ENCODE data around the gene ZMAT1.

Gene ZMAT1

DNA sequence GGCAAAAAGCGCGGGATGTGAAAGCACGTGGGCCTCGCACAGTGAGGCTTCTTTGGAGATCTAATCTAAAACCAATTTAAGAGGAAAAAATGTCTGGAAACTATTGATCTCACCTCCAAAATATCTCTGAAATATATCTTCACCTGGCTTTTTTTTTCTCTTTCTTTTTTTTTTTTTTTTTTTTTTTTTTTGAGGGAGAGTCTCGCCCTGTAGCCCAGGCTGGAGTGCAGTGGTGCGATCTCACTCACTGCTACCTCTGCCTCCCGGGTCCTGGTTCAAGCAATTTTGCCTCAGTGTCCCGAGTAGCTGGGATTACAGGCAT is 383 bp upstream of the ZMAT1 start:
- H3K9ac ChIP-seq (ENCODE audit: low read depth, low read length): peak overlapping the region; percentile 73
- H3K4me2 ChIP-seq (ENCODE audit: insufficient read depth, low read length): 0 out of 2 replicates have a peak overlapping the region, but pooled peaks have one; percentile 64

DNA sequence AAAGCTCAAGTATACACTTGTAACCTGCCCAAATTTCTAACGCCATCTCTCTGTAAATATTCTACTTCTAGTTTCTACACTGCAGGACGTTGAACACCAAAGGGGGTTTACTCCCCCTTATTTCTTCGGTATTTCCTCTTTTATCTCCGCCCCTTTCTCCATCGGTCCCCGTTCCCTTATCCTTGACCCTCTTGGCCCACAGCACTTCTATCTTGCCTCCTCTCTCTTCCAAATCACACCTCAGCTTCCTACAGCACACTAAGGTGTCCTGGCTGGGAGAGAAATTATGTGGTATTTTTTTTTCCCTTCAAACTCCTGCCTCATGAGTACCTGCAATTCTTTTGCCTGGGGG is 715 bp downstream of the ZMAT1 start:
- H3K4me2 ChIP-seq (ENCODE audit: insufficient read depth, low read length): peak overlapping the region; percentile 64
- no peaks in the 10 kb centered on the region for H3K9me3 ChIP-seq (ENCODE audit: insufficient read depth, low read length, severe bottlenecking)
- H3K4me1 ChIP-seq (ENCODE audit: insufficient read depth, low read length): peaks cover 21% of the 10 kb centered on the region
- H3K27me3 ChIP-seq (ENCODE audit: insufficient read depth, low read length, poor library complexity): no peaks in the 10 kb centered on the region
- no peaks in the 10 kb centered on the region for H3K36me3 ChIP-seq (ENCODE audit: insufficient read depth, low read length)
- H3K4me3 ChIP-seq (ENCODE audit: low read depth in 1 of 2, low read length in 2 of 2): peak overlapping the region; percentile 47 to 70; a peak in 3 of 4 replicates
- H3K27ac ChIP-seq (ENCODE audit: low read length): peak overlapping the region; percentile 88
- H4K20me1 ChIP-seq (ENCODE audit: insufficient read depth, low read length): no peaks in the 10 kb centered on the region
- TF ChIP-seq, protein P1, sequence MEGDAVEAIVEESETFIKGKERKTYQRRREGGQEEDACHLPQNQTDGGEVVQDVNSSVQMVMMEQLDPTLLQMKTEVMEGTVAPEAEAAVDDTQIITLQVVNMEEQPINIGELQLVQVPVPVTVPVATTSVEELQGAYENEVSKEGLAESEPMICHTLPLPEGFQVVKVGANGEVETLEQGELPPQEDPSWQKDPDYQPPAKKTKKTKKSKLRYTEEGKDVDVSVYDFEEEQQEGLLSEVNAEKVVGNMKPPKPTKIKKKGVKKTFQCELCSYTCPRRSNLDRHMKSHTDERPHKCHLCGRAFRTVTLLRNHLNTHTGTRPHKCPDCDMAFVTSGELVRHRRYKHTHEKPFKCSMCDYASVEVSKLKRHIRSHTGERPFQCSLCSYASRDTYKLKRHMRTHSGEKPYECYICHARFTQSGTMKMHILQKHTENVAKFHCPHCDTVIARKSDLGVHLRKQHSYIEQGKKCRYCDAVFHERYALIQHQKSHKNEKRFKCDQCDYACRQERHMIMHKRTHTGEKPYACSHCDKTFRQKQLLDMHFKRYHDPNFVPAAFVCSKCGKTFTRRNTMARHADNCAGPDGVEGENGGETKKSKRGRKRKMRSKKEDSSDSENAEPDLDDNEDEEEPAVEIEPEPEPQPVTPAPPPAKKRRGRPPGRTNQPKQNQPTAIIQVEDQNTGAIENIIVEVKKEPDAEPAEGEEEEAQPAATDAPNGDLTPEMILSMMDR (IDR thresholded peaks at IDR 0.05; ENCODE audit: borderline replicate concordance, extremely low read depth, low read length, poor library complexity, severe bottlenecking): no peak
- TF ChIP-seq EZH2 (IDR thresholded peaks at IDR 0.05; ENCODE audit: borderline replicate concordance, low read depth, low read length, severe bottlenecking): no peak
- peak overlapping the region; percentile 76 for H2AFZ ChIP-seq (ENCODE audit: low read depth, low read length)
- no peak for DNase-seq
- ATAC-seq (ENCODE audit: insufficient read depth, low read depth): peak; percentile 16
- H3K9ac ChIP-seq (ENCODE audit: low read depth, low read length): peak overlapping the region; percentile 73
- peaks cover 2% of the 10 kb centered on the region; the same call in 1 of the 2 replicates for H3K79me2 ChIP-seq (ENCODE audit: insufficient read depth, low read length)

More for the DNA sequence above, 383 bp upstream of the ZMAT1 start:
- Histone ChIP-seq H3K27me3 (ENCODE audit: insufficient read depth, low read length, poor library complexity) (no peaks in the 10 kb centered on the region), H3K36me3 (ENCODE audit: insufficient read depth, low read length) (no peaks in the 10 kb centered on the region), H3K4me1 (ENCODE audit: insufficient read depth, low read length) (peaks cover 21% of the 10 kb centered on the region), H4K20me1 (ENCODE audit: insufficient read depth, low read length) (no peaks in the 10 kb centered on the region), H3K79me2 (ENCODE audit: insufficient read depth, low read length) (peaks cover 2% of the 10 kb centered on the region; the same call in 1 of the 2 replicates), H3K4me3 (ENCODE audit: low read depth in 1 of 2, low read length in 2 of 2) (peak overlapping the region in 1 of 2 experiments; percentile 70; a peak in 1 of 4 replicates), H2AFZ (ENCODE audit: low read depth, low read length) (peak overlapping the region; percentile 55), H3K9me3 (ENCODE audit: insufficient read depth, low read length, severe bottlenecking) (no peaks in the 10 kb centered on the region), H3K27ac (ENCODE audit: low read length) (peak overlapping the region; percentile 88; the same call in 1 of the 2 replicates)
- DNase-seq: no peak
- ATAC-seq (ENCODE audit: insufficient read depth, low read depth): no peak
- no peak for TF ChIP-seq EZH2 (IDR thresholded peaks at IDR 0.05; ENCODE audit: borderline replicate concordance, low read depth, low read length, severe bottlenecking)
- TF ChIP-seq, protein P1 (IDR thresholded peaks at IDR 0.05; ENCODE audit: borderline replicate concordance, extremely low read depth, low read length, poor library complexity, severe bottlenecking): no peak

DNA sequence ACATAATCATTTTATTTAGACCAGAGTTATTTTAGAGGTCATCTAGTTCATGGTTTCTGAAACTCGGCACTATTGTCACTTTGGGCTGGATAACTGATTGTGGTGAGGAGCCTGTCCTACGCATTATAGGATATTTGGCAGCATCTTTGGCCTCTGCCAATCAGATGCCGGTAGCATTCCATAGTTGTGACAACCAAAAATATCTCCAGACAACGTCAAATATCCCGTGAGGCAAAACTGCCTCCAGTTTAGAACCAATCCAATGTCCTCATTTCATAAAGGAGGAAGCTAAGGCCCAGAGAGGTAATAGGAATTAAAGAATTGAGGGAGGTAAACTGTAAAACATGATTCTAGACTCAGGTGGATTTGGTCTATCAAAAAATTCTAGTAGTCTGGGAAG is 6.1 kb downstream of the ZMAT1 start:
- peaks cover 11% of the 10 kb centered on the region for H3K4me1 ChIP-seq (ENCODE audit: insufficient read depth, low read length)
- H3K4me3 ChIP-seq (ENCODE audit: low read depth in 1 of 2, low read length in 2 of 2): no peak overlapping the region
- no peaks in the 10 kb centered on the region for H3K27me3 ChIP-seq (ENCODE audit: insufficient read depth, low read length, poor library complexity)
- TF ChIP-seq EZH2 (IDR thresholded peaks at IDR 0.05; ENCODE audit: borderline replicate concordance, low read depth, low read length, severe bottlenecking): no peak
- TF ChIP-seq, protein P1 (IDR thresholded peaks at IDR 0.05; ENCODE audit: borderline replicate concordance, extremely low read depth, low read length, poor library complexity, severe bottlenecking): no peak
- H3K9ac ChIP-seq (ENCODE audit: low read depth, low read length): no peak overlapping the region
- H3K9me3 ChIP-seq (ENCODE audit: insufficient read depth, low read length, severe bottlenecking): no peaks in the 10 kb centered on the region
- H4K20me1 ChIP-seq (ENCODE audit: insufficient read depth, low read length): no peaks in the 10 kb centered on the region
- ATAC-seq (ENCODE audit: insufficient read depth, low read depth) (no peak), DNase-seq (no peak)
- no peak overlapping the region for H3K4me2 ChIP-seq (ENCODE audit: insufficient read depth, low read length)
- H3K36me3 ChIP-seq (ENCODE audit: insufficient read depth, low read length): no peaks in the 10 kb centered on the region
- H3K79me2 ChIP-seq (ENCODE audit: insufficient read depth, low read length): no peaks in the 10 kb centered on the region
- H2AFZ ChIP-seq (ENCODE audit: low read depth, low read length): no peak overlapping the region
- H3K27ac ChIP-seq (ENCODE audit: low read length): no peak overlapping the region

DNA sequence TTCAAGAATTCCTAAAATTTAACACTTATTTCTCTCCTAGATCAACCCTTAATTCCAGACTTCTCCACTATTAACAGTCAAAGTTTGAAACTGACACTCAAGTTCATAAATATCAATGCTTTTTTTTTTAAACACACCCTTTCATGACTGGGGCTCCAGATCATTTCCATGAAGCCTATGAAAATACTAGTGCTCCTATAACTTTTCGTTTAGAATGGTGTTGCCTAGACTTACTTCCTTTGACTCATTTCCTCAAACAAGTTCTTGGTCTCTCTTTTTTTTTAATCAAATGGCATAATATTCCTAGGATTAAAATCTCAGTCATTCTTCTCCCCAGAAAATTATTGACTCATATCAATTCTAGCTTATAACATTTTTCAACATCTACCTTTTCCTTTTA is 13.1 kb downstream of the ZMAT1 start:
- H4K20me1 ChIP-seq (ENCODE audit: insufficient read depth, low read length): no peaks in the 10 kb centered on the region
- no peaks in the 10 kb centered on the region for H3K9me3 ChIP-seq (ENCODE audit: insufficient read depth, low read length, severe bottlenecking)
- no peak for DNase-seq
- no peak overlapping the region for H3K27ac ChIP-seq (ENCODE audit: low read length)
- H2AFZ ChIP-seq (ENCODE audit: low read depth, low read length): no peak overlapping the region
- H3K4me1 ChIP-seq (ENCODE audit: insufficient read depth, low read length): no peaks in the 10 kb centered on the region
- no peaks in the 10 kb centered on the region for H3K27me3 ChIP-seq (ENCODE audit: insufficient read depth, low read length, poor library complexity)
- ATAC-seq (ENCODE audit: insufficient read depth, low read depth): no peak
- no peak overlapping the region for H3K4me2 ChIP-seq (ENCODE audit: insufficient read depth, low read length)
- H3K79me2 ChIP-seq (ENCODE audit: insufficient read depth, low read length): no peaks in the 10 kb centered on the region
- TF ChIP-seq EZH2 (IDR thresholded peaks at IDR 0.05; ENCODE audit: borderline replicate concordance, low read depth, low read length, severe bottlenecking): no peak
- TF ChIP-seq, protein P1 (IDR thresholded peaks at IDR 0.05; ENCODE audit: borderline replicate concordance, extremely low read depth, low read length, poor library complexity, severe bottlenecking): no peak
- no peak overlapping the region for H3K4me3 ChIP-seq (ENCODE audit: low read depth in 1 of 2, low read length in 2 of 2)
- no peak overlapping the region for H3K9ac ChIP-seq (ENCODE audit: low read depth, low read length)
- H3K36me3 ChIP-seq (ENCODE audit: insufficient read depth, low read length): no peaks in the 10 kb centered on the region

All from DND-41 (cell line).